Measurements from ENCODE around the gene KIF19. TPM values are rescaled to one million over a fixed set of nuclear protein-coding genes. Genes with fewer than 3 reads are reported as not detected.
"Not testable (repeated sequence)": the region's sequence is repeated elsewhere in the genome, so short reads cannot be mapped to it uniquely, and the experiment has no call there.

The KIF19 gene
- total RNA-seq, 4 donors from 2014 or later, result 1.4 to 4.4 (median 1.8) TPM

DNA sequence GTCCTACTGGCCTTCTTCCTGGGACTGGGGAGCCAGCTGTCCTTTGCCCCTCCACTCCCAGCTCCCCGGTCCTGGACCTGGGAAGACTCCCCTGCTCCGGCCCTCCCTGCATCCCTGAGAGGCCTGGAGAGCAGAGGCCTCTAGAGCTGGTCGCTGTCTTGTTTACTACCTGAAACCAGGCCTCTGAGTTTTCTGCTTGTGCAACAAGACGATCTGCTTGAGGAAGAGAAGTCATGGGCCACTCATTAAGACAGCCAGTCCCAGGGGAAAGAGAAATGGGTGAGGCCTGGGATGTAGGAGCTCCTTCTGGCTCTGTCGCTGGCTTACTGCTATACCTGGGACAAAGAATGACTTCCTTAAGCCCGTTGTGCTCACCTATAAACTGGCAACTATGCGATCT lies 76.0 kb downstream of the KIF19 start:
- H3K27ac ChIP-seq, result no peak overlapping the region

DNA sequence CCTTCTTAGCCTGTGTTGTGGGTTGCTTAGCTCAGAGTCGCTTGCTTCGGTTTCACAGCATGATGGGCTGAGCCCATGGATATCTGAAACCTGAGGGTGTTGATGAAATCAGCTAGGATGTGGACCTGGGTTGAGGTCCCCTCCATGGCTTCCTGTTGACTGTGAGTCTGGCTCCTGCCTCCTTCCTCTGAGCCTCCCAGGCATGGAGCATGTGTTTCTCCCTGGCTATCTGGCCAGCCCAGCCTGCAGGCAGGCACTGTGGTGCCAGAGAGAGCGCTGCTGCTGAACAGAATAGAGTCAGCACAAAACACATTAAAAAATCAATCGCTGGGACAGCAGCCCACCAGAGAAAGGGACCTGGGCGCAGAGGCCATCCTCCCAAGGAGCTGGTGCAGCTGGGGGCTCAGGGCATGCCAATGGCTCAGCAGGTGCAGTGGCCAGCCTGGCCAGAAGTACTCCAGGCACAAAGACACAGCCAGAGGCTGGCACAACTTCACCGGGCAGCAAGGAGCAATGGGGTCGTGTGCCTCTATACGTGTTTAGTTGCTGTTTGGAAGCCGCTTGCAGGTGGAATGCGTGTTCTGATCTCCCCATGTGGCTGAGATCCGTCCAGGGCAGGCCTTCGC lies 77.6 kb downstream of the KIF19 start:
- no peak for TF ChIP-seq EP300 (IDR thresholded peaks at IDR 0.05; ENCODE audit: low read depth)
- in situ Hi-C loops (cut with MboI; ENCODE audit: low pct_ligation_motif_present in 1 of 4, low pct_unique_long_range_greater_than_20kb in 1 of 4, low sequenced_read_pairs in 3 of 4), result no loop called here
- Histone ChIP-seq H3K4me3 (no peak overlapping the region), H3K4me1 (peaks cover 0 to 2% (median 0%) of the 10 kb centered on the region in 4 donors), H3K9me3 (no peaks in the 10 kb centered on the region), H3K27me3 (no peaks in the 10 kb centered on the region), H3K27ac (no peak overlapping the region), H3K36me3 (no peaks in the 10 kb centered on the region)
- intact Hi-C loops (cut with DNase I; ENCODE audit: low total_unique reads), result no loop called here
- WGBS, 2 donors (ENCODE audit: low coverage in 1 of 2), result 71% methylated on average over 12 of the region's 12 CpGs; no CpG with 5 or more reads in 1 of the 2 donors
- no peak for DNase-seq

More for the DNA sequence above, 76.0 kb downstream of the KIF19 start:
- in situ Hi-C loops (cut with MboI; ENCODE audit: low pct_ligation_motif_present in 1 of 4, low pct_unique_long_range_greater_than_20kb in 1 of 4, low sequenced_read_pairs in 3 of 4) (no loop called here), intact Hi-C loops (cut with DNase I; ENCODE audit: low total_unique reads) (no loop called here)
- Histone ChIP-seq H3K4me3 (no peak overlapping the region), H3K4me1 (no peaks in the 10 kb centered on the region), H3K9me3 (no peaks in the 10 kb centered on the region), H3K27me3 (no peaks in the 10 kb centered on the region), H3K36me3 (no peaks in the 10 kb centered on the region)
- no peak for DNase-seq
- TF ChIP-seq, protein P1, sequence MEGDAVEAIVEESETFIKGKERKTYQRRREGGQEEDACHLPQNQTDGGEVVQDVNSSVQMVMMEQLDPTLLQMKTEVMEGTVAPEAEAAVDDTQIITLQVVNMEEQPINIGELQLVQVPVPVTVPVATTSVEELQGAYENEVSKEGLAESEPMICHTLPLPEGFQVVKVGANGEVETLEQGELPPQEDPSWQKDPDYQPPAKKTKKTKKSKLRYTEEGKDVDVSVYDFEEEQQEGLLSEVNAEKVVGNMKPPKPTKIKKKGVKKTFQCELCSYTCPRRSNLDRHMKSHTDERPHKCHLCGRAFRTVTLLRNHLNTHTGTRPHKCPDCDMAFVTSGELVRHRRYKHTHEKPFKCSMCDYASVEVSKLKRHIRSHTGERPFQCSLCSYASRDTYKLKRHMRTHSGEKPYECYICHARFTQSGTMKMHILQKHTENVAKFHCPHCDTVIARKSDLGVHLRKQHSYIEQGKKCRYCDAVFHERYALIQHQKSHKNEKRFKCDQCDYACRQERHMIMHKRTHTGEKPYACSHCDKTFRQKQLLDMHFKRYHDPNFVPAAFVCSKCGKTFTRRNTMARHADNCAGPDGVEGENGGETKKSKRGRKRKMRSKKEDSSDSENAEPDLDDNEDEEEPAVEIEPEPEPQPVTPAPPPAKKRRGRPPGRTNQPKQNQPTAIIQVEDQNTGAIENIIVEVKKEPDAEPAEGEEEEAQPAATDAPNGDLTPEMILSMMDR (IDR thresholded peaks at IDR 0.05), result no peak
- no peak for TF ChIP-seq POLR2A (IDR thresholded peaks at IDR 0.05)
- no peak for TF ChIP-seq EP300 (IDR thresholded peaks at IDR 0.05; ENCODE audit: low read depth)
- no peak for TF ChIP-seq POLR2AphosphoS5 (IDR thresholded peaks at IDR 0.05)
- 66 to 87% methylated on average over 2 to 7 of the region's 7 CpGs for WGBS, 2 donors (ENCODE audit: low coverage in 1 of 2)

DNA sequence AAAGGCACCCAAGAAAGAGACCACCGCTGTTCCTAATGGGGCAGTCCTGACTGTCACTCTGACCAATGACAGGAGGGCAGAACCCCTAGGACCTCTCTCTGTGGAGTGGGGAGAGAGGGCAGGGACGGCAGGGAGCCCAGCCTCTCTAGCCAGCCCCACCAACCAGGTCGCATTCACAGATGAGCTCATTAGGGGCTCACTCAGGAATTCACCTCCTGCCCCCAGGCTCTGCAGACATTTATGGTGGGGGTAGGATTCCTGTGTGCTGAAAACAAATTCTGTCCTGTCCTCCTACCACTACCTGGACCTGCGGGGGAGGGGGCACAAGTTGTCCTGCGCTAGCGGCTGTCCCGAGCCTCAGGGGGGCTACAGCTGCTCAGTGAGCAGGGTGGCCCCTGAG lies 78.2 kb downstream of the KIF19 start:
- TF ChIP-seq, protein P1 (IDR thresholded peaks at IDR 0.05), result no peak
- TF ChIP-seq EP300 (IDR thresholded peaks at IDR 0.05; ENCODE audit: low read depth), result no peak
- no peak for TF ChIP-seq POLR2AphosphoS5 (IDR thresholded peaks at IDR 0.05)
- no peak for TF ChIP-seq POLR2A (IDR thresholded peaks at IDR 0.05)
- Histone ChIP-seq H3K27me3 (no peaks in the 10 kb centered on the region), H3K36me3 (no peaks in the 10 kb centered on the region), H3K4me3 (no peak overlapping the region), H3K27ac (no peak overlapping the region), H3K9me3 (no peaks in the 10 kb centered on the region), H3K4me1 (peaks cover 0 to 6% (median 0%) of the 10 kb centered on the region in 4 donors)
- intact Hi-C loops (cut with DNase I; ENCODE audit: low total_unique reads) (no loop called here), in situ Hi-C loops (cut with MboI; ENCODE audit: low pct_ligation_motif_present in 1 of 4, low pct_unique_long_range_greater_than_20kb in 1 of 4, low sequenced_read_pairs in 3 of 4) (no loop called here)
- 70% methylated on average over 7 of the region's 7 CpGs; no CpG with 5 or more reads in 1 of the 2 donors for WGBS, 2 donors (ENCODE audit: low coverage in 1 of 2)
- DNase-seq, result no peak

DNA sequence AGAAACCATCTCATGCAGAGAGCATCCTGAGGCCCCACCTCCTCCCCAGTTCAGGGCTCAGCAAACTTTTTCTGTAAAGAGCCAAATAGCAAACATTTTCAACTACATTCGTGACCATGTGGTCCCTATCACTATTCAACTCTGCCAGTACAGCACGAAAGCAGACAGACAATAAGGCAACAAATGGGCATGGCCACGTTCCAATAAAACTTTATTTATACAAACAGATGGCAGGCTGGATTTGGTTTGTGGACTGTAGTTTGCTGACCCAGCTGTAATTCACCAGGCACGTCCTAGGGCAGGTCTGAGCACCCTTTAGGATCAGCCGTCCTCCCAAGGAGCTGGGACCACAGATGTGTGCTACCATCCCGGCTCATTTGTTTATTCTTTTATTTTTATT lies 78.8 kb downstream of the KIF19 start:
- in situ Hi-C loops (cut with MboI; ENCODE audit: low pct_ligation_motif_present in 1 of 4, low pct_unique_long_range_greater_than_20kb in 1 of 4, low sequenced_read_pairs in 3 of 4), result no loop called here
- no peak overlapping the region for H3K27ac ChIP-seq
- 45 to 69% methylated on average over 5 to 6 of the region's 6 CpGs for WGBS, 2 donors (ENCODE audit: low coverage in 1 of 2)

DNA sequence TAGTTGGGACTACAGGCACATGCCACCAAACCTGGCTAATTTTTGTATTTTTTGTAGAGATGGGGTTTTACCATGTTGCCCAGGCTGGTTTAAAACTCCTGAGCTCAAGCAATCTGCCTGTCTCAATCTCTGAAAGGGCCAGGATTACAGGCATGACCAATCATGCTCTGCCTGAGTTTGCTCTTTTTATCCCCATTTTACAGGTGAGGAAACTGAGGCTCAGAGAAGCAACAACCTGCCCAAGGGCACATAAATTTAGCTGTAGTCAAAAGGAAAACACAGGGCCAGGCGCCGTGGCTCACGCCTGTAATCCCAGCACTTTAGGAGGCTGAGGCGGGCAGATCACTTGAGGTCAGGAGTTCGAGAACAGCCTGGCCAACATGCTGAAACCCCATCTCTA lies 79.3 kb downstream of the KIF19 start:
- WGBS, 2 donors (ENCODE audit: low coverage in 1 of 2), result 87 to 100% methylated on average over 1 to 5 of the region's 5 CpGs
- DNase-seq; in situ Hi-C loops (cut with MboI; ENCODE audit: low pct_ligation_motif_present in 1 of 4, low pct_unique_long_range_greater_than_20kb in 1 of 4, low sequenced_read_pairs in 3 of 4); H3K36me3 ChIP-seq; H3K4me3 ChIP-seq; H3K9me3 ChIP-seq; intact Hi-C loops (cut with DNase I; ENCODE audit: low total_unique reads); H3K27me3 ChIP-seq; H3K27ac ChIP-seq: not testable (repeated sequence)
- peaks cover 0 to 11% (median 0%) of the 10 kb centered on the region in 4 donors for H3K4me1 ChIP-seq

More for the DNA sequence above, 78.8 kb downstream of the KIF19 start:
- H3K4me3 ChIP-seq, result no peak overlapping the region
- intact Hi-C loops (cut with DNase I; ENCODE audit: low total_unique reads), result no loop called here
- H3K9me3 ChIP-seq, result no peaks in the 10 kb centered on the region
- peaks cover 0 to 11% (median 0%) of the 10 kb centered on the region in 4 donors for H3K4me1 ChIP-seq
- no peaks in the 10 kb centered on the region for H3K36me3 ChIP-seq
- TF ChIP-seq, protein P1 (IDR thresholded peaks at IDR 0.05), result no peak
- TF ChIP-seq POLR2A (IDR thresholded peaks at IDR 0.05) (no peak), POLR2AphosphoS5 (IDR thresholded peaks at IDR 0.05) (no peak), EP300 (IDR thresholded peaks at IDR 0.05; ENCODE audit: low read depth) (no peak)
- no peak for DNase-seq
- no peaks in the 10 kb centered on the region for H3K27me3 ChIP-seq

Other genes with a start within 250 kb of the KIF19 start
- 100 to 1,000 TPM in 3 of 4 donors, 10 to 100 TPM in 1; 65.1 to 310 (median 203) TPM for gene RPL38, start 122.5 kb upstream of the KIF19 start, total RNA-seq
- 1 to 10 TPM in 2 of 4 donors, under 1 TPM in 2; 0.37 to 5.2 (median 2.3) TPM for gene TTYH2, start 112.7 kb upstream of the KIF19 start, total RNA-seq
- gene DNAI2, start 52.0 kb upstream of the KIF19 start, total RNA-seq, result not detected
- gene BTBD17, start 35.6 kb downstream of the KIF19 start, total RNA-seq, result not detected
- under 1 TPM in 1 of 4 donors, not detected in 3; 0.48 TPM for gene GPR142, start 41.3 kb downstream of the KIF19 start, total RNA-seq
- gene GPRC5C, start 105.9 kb downstream of the KIF19 start, total RNA-seq, result 100 to 1,000 TPM in 3 of 4 donors, 10 to 100 TPM in 1; 62.5 to 263 (median 174) TPM
- gene CD300A, start 140.4 kb downstream of the KIF19 start, total RNA-seq, result 1 to 10 TPM in 2 of 4 donors, not detected in 2; 3.1 to 5.1 TPM
- gene CD300LB, start 205.2 kb downstream of the KIF19 start, total RNA-seq, result under 1 TPM in 1 of 4 donors, not detected in 3; 0.41 TPM
- 1 to 10 TPM in 1 of 4 donors, under 1 TPM in 2, not detected in 1; 0.27 to 5.2 (median 0.32) TPM for gene CD300C, start 219.9 kb downstream of the KIF19 start, total RNA-seq
- gene CD300H, start 241.3 kb downstream of the KIF19 start, total RNA-seq, result not detected